GM19025 (cell line): ENCODE results near the gene KRT37.
"Not testable (repeated sequence)": the region's sequence is repeated elsewhere in the genome, so short reads cannot be mapped to it uniquely, and the experiment has no call there.

Experiments used
- ATAC-seq: cut with Tn5 transposase; IDR thresholded peaks from one replicate; pipeline ENCODE4 v1.9.1; 2021; ENCODE audit warnings: mild to moderate bottlenecking, low read depth, moderate library complexity; ENCODE audit not compliant: unreplicated experiment

Gene KRT37

GRCh38 chr17:41381943-41382342 lies 42.4 kb downstream of the KRT37 start, which contains the start of gene KRT34:
TSS of gene KRT34 (minus strand) at chr17:41382306. CDS start at chr17:41382246, 60 bp downstream.
- ATAC-seq, result not testable (repeated sequence)

GRCh38 chr17:41380091-41380490 lies 44.3 kb downstream of the KRT37 start:
- ATAC-seq, result not testable (repeated sequence)

DNA sequence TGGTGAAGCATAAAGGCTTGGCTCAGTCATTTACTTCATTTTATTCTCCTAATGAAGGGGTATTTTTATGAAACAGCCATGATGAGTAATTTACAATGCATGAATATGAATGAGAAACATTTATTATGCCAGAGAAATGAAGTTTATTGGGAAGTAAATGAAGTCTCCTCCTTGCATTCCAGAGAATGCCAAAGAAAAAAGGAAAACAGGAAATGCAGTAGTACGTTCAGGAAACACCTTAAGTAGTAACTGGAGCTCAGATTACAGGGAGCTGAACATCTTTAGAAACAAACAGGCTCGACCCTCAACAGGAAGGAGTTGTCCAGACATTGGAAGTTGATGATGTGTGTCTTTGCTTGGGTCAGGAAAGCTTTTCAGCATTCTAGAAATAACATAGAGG lies 46.8 kb downstream of the KRT37 start:
- no peak for ATAC-seq
